Testis (tissue), 3 donors: ENCODE results near the gene ASXL3. TPM values are rescaled to one million over a fixed set of nuclear protein-coding genes. Genes with fewer than 3 reads are reported as not detected.
A peak's percentile ranks its signal among the peaks of the same experiment; 100 is the strongest.

Experiments
- DNase-seq: peaks from one replicate; pipeline ENCODE4 v3.0.0-alpha.2; 2019
- H3K27ac ChIP-seq, 2 donors: fragments of 200-600 bp; sonication (generic); one replicate each; pipeline ENCODE4 v1.5.1; 2019
- H3K27me3 ChIP-seq: fragments of 200-600 bp; sonication (generic); one replicate; pipeline ENCODE4 v1.5.1; 2019
- H3K36me3 ChIP-seq: fragments of 200-600 bp; sonication (generic); one replicate; pipeline ENCODE4 v1.5.1; 2017; ENCODE audit warnings: low read depth; ENCODE audit errors: missing control alignments
- H3K4me1 ChIP-seq: fragments of 200-600 bp; sonication (generic); one replicate; pipeline ENCODE4 v1.5.1; 2019
- H3K4me3 ChIP-seq, 2 donors: fragments of 200-600 bp; sonication (generic); one replicate each; pipeline ENCODE4 v1.5.1; 2017 to 2019
- H3K9me3 ChIP-seq: fragments of 200-600 bp; sonication (generic); one replicate; pipeline ENCODE4 v1.5.1; 2017
- POLR2A ChIP-seq: fragments of 450-650 bp; IDR thresholded peaks from one replicate; pipeline ENCODE4 v1.6.1; 2017; ENCODE audit warnings: antibody characterized with exemption, mild to moderate bottlenecking, moderate library complexity
- WGBS, 2 donors: methylation state at CpG; one replicate each; pipeline ENCODE4 v1.1.5; 2018; 5-methylcytosine and 5-hydroxymethylcytosine counted together
- intact Hi-C: fragments of 100-400 bp; cut with DNase I; formaldehyde crosslinking; loops from one replicate; pipeline ENCODE4 v1.15.1; 2023; ENCODE audit warnings: low total_unique reads
- polyA plus RNA-seq: library from polyadenylated mRNA; stranded (reverse); fragments of 350-450 nt; fragmentation: Illumina TruSeq; extraction: RNeasy Lipid Tissue Mini Kit (QIAGEN cat#74804); gene quantifications from one replicate; pipeline ENCODE4 v1.2.3, GENCODE V29; 2014; ENCODE audit warnings: low read depth, low replicate concordance; ENCODE audit not compliant: insufficient read depth
- total RNA-seq, 2 donors: library from RNA; depleted of rRNA; stranded (reverse); fragments of >200 nt; gene quantifications; one replicate each; pipeline ENCODE4 v1.2.3, GENCODE V29; 2016
- TF ChIP-seq, protein P1 (sequence below), 3 experiments: fragments of 450-650 bp in 2 of 3; fragments of 200-600 bp in 1 of 3; sonication (generic) in 1 of 3; IDR thresholded peaks; one replicate each; pipeline ENCODE4 v1.5.1; 2016 to 2019; ENCODE audit warnings: antibody characterized with exemption in 3 of 3, mild to moderate bottlenecking in 2 of 3, moderate library complexity in 1 of 3

ASXL3 gene
- total and polyA plus RNA-seq, 3 donors from 2014 or later, result 15.4 to 18.0 (median 15.7) TPM

DNA sequence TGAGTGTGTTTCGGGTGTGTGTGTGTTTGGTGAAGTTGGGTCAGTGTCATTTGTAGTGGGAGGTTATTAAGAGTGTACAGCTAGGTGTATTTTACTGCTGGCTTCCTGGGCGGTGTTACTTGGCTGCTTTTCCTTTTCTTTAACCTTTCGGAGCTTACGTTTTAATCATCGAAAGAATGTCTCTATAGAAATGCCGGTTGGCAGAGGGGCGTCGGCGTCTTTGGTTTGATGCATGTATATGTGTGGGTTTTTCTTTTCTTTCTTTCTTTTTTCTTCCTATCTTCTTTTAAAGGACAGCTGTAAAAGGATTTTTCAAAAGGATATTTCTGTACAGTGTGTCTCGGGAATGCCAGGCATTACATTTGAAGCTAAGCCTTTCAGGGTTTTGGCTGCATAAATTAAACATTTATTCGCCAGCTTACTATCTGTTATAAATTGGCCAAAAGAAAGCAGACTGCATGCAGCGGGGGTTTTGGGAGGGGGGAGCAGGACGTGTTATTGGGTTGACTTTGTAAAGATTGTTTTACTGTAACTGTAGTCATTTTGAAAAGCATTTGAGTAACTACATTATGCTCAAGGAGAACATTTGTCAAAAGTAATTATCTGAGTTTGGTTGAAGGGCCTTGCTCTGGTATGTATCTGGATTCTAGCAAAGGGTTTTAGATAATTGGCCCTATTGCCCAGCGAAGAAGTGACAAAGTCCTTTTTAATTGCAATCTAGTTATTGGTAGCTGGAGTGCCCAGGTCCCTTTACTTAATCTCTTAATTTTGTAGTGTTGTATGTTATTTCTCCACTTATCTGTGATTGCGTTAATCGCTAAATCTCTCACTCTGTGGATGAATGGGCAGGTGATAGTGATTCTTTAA is 1.6 kb downstream of the ASXL3 start:
- no peak for DNase-seq
- H3K27ac ChIP-seq, result no peak overlapping the region
- 18 to 19% methylated on average over 16 of the region's 16 CpGs for WGBS, 2 donors
- peak overlapping the region in 1 of 2 donors; percentile 53 for H3K4me3 ChIP-seq
- no peaks in the 10 kb centered on the region for H3K4me1 ChIP-seq
- H3K9me3 ChIP-seq, result no peaks in the 10 kb centered on the region
- no peaks in the 10 kb centered on the region for H3K27me3 ChIP-seq
- no peaks in the 10 kb centered on the region for H3K36me3 ChIP-seq
- no peak for TF ChIP-seq POLR2A
- TF ChIP-seq, protein P1, sequence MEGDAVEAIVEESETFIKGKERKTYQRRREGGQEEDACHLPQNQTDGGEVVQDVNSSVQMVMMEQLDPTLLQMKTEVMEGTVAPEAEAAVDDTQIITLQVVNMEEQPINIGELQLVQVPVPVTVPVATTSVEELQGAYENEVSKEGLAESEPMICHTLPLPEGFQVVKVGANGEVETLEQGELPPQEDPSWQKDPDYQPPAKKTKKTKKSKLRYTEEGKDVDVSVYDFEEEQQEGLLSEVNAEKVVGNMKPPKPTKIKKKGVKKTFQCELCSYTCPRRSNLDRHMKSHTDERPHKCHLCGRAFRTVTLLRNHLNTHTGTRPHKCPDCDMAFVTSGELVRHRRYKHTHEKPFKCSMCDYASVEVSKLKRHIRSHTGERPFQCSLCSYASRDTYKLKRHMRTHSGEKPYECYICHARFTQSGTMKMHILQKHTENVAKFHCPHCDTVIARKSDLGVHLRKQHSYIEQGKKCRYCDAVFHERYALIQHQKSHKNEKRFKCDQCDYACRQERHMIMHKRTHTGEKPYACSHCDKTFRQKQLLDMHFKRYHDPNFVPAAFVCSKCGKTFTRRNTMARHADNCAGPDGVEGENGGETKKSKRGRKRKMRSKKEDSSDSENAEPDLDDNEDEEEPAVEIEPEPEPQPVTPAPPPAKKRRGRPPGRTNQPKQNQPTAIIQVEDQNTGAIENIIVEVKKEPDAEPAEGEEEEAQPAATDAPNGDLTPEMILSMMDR (IDR thresholded peaks at IDR 0.05), result no peak
- intact Hi-C loops, result no loop called here

DNA sequence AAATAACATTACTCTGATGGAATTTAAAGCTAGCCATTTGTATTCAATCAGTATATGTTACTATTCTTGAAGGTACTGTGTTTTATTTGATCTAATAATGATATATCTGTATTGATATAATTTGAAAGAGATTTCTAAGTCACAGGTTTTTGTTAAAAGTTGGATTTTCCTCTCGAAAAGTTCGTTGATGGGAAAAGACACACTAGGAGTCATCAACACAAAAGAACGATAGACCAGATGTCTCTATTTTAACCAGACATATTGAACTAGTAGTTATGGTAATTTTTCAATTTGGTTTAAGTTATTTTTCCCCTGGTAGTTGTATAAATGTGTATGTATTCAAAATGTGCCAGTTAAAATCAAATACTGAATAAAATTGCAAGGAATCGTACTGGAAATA is 2.5 kb downstream of the ASXL3 start:
- no peaks in the 10 kb centered on the region for H3K4me1 ChIP-seq
- no peak overlapping the region for H3K27ac ChIP-seq
- intact Hi-C loops, result no loop called here

DNA sequence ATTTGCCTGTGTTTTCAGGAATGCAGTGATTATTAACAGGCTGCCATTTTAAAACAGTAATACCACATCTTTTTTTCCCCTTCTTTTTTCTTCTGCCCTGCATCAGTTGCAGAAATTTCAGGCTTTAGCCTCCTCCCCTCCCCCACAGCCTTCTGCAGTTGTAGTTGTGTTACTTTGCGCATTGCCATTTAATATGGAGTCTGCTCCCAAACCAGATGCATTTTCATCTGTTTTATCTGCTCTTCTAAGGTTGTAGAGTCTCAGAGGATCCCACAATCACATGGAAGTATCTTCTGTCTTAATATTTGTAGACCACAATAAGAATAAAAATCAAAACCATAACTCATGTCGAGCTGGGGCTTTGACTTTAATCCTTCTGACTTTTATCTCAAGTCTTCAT is 3.8 kb downstream of the ASXL3 start:
- WGBS, 2 donors, result 50 to 56% methylated on average over 2 of the region's 2 CpGs
- intact Hi-C loops, result no loop called here
- Histone ChIP-seq H3K9me3 (no peaks in the 10 kb centered on the region), H3K4me1 (no peaks in the 10 kb centered on the region), H3K27me3 (no peaks in the 10 kb centered on the region), H3K4me3 (no peak overlapping the region), H3K36me3 (no peaks in the 10 kb centered on the region), H3K27ac (no peak overlapping the region)
- no peak for TF ChIP-seq POLR2A
- TF ChIP-seq, protein P1 (IDR thresholded peaks at IDR 0.05), result no peak
- DNase-seq, result peak; percentile 21

More for the DNA sequence above, 2.5 kb downstream of the ASXL3 start:
- DNase-seq, result no peak
- Histone ChIP-seq H3K36me3 (no peaks in the 10 kb centered on the region), H3K9me3 (no peaks in the 10 kb centered on the region), H3K27me3 (no peaks in the 10 kb centered on the region), H3K4me3 (no peak overlapping the region)
- TF ChIP-seq POLR2A, result no peak
- TF ChIP-seq, protein P1 (IDR thresholded peaks at IDR 0.05), result no peak
- WGBS, 2 donors, result 65 to 78% methylated on average over 4 of the region's 4 CpGs

DNA sequence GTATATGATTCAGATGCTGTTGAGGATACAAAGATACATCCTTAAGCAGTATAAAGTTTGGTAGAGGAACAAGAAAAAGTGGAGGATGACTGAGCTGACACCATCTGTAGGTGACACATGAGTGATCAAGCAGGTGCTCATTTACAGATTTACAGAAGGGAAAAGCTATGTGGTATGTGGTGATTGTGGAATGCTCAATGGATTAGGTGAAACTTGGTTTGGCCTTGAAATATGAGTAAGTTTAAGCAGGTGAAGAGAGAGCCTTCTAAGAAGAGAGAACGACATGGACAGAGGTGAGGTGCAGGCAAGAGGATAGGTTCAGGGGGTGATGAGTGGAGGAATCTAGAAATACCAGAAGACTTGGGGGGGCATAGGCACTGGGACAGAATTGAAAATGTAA is 5.9 kb downstream of the ASXL3 start:
- H3K27me3 ChIP-seq, result no peaks in the 10 kb centered on the region
- no peak overlapping the region for H3K27ac ChIP-seq
- H3K9me3 ChIP-seq, result no peaks in the 10 kb centered on the region
- intact Hi-C loops, result no loop called here
- H3K4me1 ChIP-seq, result no peaks in the 10 kb centered on the region
- TF ChIP-seq POLR2A, result no peak
- TF ChIP-seq, protein P1 (IDR thresholded peaks at IDR 0.05), result no peak
- WGBS, 2 donors, result 74 to 81% methylated on average over 1 of the region's 1 CpG
- no peak for DNase-seq
- no peaks in the 10 kb centered on the region for H3K36me3 ChIP-seq
- H3K4me3 ChIP-seq, result no peak overlapping the region
